IPS-NIHi11 (cell line): ENCODE measurements around the gene CHMP2A.

Experiments used
- DNase-seq: peaks from one replicate; pipeline ENCODE4 v3.0.0; 2012; ENCODE audit warnings: mixed read lengths, low spot score

Gene CHMP2A

DNA sequence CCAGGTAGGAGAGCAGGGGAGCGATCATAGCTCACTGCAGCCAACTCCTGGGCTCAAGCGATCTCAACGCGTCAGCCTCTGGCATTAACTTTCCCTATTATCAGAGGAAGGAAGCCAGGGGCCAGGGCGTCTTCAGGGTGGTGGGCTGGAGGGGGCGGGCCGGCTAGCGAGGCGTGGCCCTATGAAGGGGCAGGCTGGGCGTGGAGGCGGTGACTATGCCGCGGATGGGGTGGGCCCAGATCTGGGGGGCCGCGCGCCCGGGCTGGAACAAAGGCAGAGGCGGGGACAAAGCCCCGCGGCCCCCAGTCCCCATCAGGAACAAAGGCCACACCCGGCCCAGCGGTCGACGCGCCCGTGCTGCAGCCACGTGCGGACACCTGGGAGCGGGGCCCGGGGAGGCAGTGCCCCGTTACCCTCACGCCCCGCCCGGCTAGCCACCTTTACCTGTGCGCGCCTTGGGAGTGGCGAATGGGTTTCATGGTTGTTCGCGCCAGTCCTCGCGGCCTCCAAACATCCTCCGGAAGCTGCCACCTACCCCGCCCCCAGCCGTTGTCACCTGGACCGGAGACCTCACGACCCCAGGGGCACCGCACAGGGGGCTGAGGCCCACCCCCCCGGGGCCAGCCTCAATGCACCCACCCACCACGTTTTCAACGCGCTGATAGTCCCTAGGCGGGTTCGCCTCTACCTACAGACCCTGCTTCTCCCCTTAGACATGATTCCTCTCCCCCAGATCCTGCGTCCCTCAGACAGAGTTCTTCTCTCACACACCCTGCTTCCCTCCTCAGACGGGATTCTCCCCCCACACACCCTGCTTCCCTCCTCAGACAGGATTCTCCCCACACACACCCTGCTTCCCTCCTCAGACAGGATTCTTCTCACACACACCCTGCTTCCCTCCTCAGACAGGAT, 16.4 kb downstream of the CHMP2A start:
- DNase-seq = peak; percentile 90

GRCh38 chr19:58536852-58537798, 17.8 kb downstream of the CHMP2A start:
- DNase-seq = no peak

- no peak for DNase-seq
These were observed 19.0 kb downstream of the CHMP2A start for GRCh38 chr19:58535857-58536256.

GRCh38 chr19:58531034-58531840, 23.7 kb downstream of the CHMP2A start:
- DNase-seq = no peak

DNA sequence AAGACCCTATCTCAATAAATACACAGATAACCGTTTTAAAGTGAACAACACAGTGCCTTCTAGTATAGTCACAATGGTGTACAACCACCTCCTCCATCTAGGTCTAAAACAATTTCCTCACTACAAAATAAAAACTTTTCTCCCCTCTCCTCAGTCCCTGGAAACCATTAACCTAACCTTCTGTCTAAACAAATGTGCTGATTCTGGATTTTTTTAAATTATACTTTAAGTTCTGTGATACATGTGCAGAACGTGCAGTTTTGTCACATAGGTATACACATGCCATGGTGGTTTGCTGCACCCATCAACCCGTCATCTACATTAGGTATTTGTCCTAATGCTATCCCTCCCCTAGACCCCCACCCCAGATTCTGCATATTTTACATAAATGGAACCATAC, 25.5 kb downstream of the CHMP2A start:
- DNase-seq = no peak

GRCh38 chr19:58522709-58523108, 32.2 kb downstream of the CHMP2A start:
- DNase-seq = no peak

- no peak for DNase-seq
These were observed 33.3 kb downstream of the CHMP2A start for GRCh38 chr19:58521651-58522050.

- DNase-seq = no peak
These were observed 34.7 kb downstream of the CHMP2A start for GRCh38 chr19:58520257-58520599.

DNA sequence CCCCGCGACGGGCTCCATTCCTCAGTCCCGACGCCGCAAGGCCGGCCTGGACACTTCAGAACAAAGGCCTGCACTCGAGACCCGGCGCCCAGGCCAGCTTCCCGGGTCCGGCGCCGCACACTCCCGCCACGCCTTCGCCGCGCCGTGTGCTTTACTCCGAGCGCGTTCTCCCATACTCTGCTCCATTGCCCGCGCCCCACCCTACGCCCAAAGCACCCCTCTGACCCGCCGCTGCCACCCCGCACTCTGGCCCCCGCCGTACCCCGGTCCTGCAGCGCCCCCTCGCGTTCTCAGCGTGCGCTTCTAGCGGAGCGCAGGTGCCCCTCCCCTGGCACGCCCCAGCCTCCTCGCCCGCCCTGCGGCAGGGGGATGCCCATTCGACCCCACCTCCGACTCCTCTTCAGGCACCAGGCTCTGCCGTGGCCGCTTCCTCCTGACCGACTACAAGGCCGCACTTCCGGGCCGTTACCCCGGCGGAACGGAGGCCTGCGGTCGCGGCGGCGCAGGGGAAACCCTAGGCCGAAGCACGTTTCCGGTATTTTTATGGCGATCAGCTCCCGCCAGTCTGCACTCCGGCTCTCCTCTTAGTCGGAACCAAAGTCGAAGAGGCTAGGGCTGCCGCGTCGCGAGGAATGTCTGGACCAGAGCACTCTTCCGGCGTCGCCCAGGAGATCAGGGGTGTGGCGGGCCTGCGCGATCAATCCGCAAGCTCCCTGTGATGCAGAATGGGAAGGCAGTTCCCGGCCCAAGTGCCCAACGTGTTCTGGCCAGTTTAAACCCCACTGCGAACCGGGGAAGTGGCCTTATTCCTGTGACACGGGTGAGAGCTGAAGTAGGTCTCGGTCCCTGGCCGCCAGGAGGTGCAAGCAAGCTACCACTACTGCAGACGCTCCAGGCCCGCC, 35.3 kb downstream of the CHMP2A start, which contains the start of gene ZBTB45:
Gene ZBTB45 (minus strand): TSS at position 456 of the 902 bp plus-strand sequence. CDS start 2,137 bp downstream, outside the sequence.
- peak; percentile 89 for DNase-seq

DNA sequence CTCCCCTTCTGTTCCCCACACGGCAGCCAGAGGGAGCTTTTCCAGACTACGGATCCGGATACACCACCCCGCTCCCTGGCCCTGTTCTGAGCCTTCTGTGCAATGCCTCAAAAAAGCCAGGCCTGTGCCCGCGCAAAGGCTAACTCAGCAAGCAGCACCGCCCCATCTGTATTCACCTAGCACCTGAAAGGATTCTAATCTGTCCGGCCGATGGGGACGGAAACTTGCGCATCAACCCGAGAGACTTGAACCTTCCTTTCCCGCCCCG, 35.9 kb downstream of the CHMP2A start:
- peak; percentile 80 for DNase-seq

GRCh38 chr19:58518256-58519086, 36.4 kb downstream of the CHMP2A start:
- no peak for DNase-seq

- DNase-seq = no peak
These were observed 37.7 kb downstream of the CHMP2A start for GRCh38 chr19:58516964-58517833.

DNA sequence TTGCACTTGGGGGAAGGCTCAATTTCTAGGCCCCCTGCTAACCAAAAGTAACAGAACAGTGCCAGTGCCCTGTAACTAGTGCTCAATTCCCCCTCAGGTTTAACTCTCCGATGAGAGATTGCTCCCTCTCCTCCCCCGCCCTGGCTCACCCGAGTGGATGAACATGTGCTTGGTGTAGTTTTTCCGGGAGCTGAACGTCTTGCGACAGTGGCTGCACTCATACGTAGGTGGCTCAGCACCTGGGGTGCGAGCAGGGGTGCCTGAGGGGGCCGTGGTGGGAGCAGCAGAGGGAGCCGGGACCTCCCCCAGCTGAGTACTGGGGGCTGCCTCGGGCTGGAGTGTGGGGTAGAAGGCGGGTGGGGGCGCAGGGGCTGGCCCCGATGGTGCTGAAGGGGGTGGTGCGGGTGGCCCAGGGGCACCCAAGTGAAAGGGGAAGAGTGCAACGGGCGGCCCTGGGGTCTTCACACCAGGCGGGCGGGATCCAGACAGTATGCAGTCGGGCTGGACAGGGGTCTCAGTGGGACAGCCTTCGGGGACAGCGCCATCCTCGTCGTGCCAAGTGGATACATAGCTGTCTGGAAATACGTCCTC, 38.6 kb downstream of the CHMP2A start:
- DNase-seq = no peak

- DNase-seq = no peak
These were observed 39.6 kb downstream of the CHMP2A start for GRCh38 chr19:58515259-58515658.

- no peak for DNase-seq
These were observed 40.3 kb downstream of the CHMP2A start for GRCh38 chr19:58514564-58515022.

DNA sequence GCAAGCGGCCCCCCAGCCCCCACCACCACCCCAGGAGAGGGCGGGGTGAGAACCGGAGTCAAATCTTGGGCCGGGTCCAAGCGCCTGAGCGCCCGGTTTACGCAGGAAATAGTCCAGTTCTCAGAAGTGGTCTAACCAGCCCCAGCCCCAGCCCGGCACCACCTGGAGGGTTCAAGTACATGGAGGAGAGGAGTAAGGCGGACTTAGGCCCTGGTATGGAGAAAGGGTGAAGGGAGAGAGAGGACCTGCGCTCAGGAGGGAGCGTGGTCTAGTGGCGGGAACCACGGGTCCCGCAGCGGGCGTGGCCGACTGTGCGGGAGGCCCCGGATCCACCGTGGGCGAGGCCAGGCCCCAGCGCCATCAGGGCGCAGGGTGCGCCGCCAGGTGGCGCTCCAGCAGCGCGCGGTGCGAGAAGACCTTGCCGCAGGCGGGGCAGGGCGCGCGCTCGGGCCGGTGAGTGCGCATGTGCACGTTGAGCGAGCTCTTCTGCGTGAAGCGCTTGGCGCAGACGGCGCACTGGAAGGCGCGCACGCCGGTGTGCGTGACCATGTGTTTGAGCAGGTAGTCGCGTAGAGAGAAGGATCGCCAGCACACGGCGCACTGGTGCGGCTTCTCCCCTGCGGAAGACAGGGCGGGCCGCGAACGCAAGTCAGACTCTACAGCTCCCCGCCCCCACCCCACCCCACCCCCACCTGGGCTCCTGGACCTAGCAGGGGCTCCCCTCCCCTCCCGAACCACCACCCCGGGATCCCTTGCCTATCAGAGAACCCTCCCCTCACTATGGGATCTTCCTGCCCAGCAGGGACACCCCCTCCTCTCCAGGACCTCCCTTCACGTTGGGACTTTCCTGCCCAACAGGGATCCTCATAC, 41.0 kb downstream of the CHMP2A start:
- peak; percentile 97 for DNase-seq

- DNase-seq = no peak
These were observed 41.7 kb downstream of the CHMP2A start for GRCh38 chr19:58513213-58513693.
